Liver (tissue), 9 donors: ENCODE results near the gene PRDM2. TPM values are rescaled to one million over a fixed set of nuclear protein-coding genes. Genes with fewer than 3 reads are reported as not detected.

Experiments
- DNase-seq: peaks from one replicate; pipeline ENCODE4 v3.0.0-alpha.2; 2017; ENCODE audit warnings: low spot score
- H3K27ac ChIP-seq, 2 donors: one replicate each; pipeline ENCODE4 v1.7.0; 2013; ENCODE audit warnings: inconsistent platforms in 2 of 2, low read length in 2 of 2, control low read depth in 1 of 2, low read depth in 1 of 2, mild to moderate bottlenecking in 1 of 2
- H3K27me3 ChIP-seq, 4 donors: one replicate each; pipeline versions ENCODE4 v1.6.1 to v1.7.0; 2013; ENCODE audit warnings: low read length in 3 of 4, inconsistent platforms in 1 of 4, mild to moderate bottlenecking in 1 of 4, moderate library complexity in 1 of 4; ENCODE audit not compliant: control insufficient read depth in 4 of 4, insufficient read depth in 4 of 4
- H3K36me3 ChIP-seq, 4 donors: one replicate each; pipeline versions ENCODE4 v1.6.1 to v1.7.0; 2013; ENCODE audit warnings: low read length in 3 of 4, mild to moderate bottlenecking in 3 of 4, low read depth in 1 of 4, moderate library complexity in 1 of 4; ENCODE audit not compliant: control insufficient read depth in 4 of 4, insufficient read depth in 3 of 4
- H3K4me1 ChIP-seq, 4 donors: one replicate each; pipeline versions ENCODE4 v1.6.1 to v1.7.0; 2013; ENCODE audit warnings: low read length in 3 of 4, mild to moderate bottlenecking in 3 of 4, moderate library complexity in 1 of 4; ENCODE audit not compliant: control insufficient read depth in 4 of 4, insufficient read depth in 4 of 4
- H3K4me3 ChIP-seq, 3 donors: one replicate each; pipeline versions ENCODE4 v1.6.1 to v1.7.0; 2013; ENCODE audit warnings: low read length in 3 of 3, control low read depth in 1 of 3, low read depth in 1 of 3, mild to moderate bottlenecking in 1 of 3
- H3K9ac ChIP-seq, 2 donors: one replicate each; pipeline ENCODE4 v1.7.0; 2013; ENCODE audit warnings: low read length in 2 of 2, mild to moderate bottlenecking in 2 of 2, moderate library complexity in 2 of 2, control low read depth in 1 of 2, low read depth in 1 of 2
- H3K9me3 ChIP-seq, 4 donors: one replicate each; pipeline versions ENCODE4 v1.6.1 to v1.7.0; 2013; ENCODE audit warnings: low read length in 3 of 4; ENCODE audit not compliant: control insufficient read depth in 4 of 4
- ATF3 ChIP-seq: IDR thresholded peaks from 2 replicates; pipeline ENCODE4 v1.6.1; 2016; ENCODE audit warnings: antibody characterized with exemption
- EGR1 ChIP-seq, 2 donors: IDR thresholded peaks; 2 replicates each; pipeline ENCODE4 v1.6.1; 2016 to 2018; ENCODE audit warnings: antibody characterized with exemption in 2 of 2, low read depth in 2 of 2
- FOXA1 ChIP-seq: IDR thresholded peaks from 2 replicates; pipeline ENCODE4 v1.6.1; 2016; ENCODE audit warnings: antibody characterized with exemption
- FOXA2 ChIP-seq: IDR thresholded peaks from 2 replicates; pipeline ENCODE4 v1.6.1; 2016; ENCODE audit warnings: antibody characterized with exemption
- HNF4A ChIP-seq, 2 donors: conservative IDR thresholded peaks; 2 replicates each; pipeline ENCODE4 v1.6.1; 2016; ENCODE audit warnings: antibody characterized with exemption in 2 of 2, mild to moderate bottlenecking in 2 of 2
- HNF4G ChIP-seq: IDR thresholded peaks from 2 replicates; pipeline ENCODE4 v1.6.1; 2016; ENCODE audit warnings: antibody characterized with exemption
- JUND ChIP-seq, 2 donors: IDR thresholded peaks; 2 replicates each; pipeline ENCODE4 v1.6.1; 2016; ENCODE audit warnings: antibody characterized with exemption in 2 of 2
- MAX ChIP-seq: IDR thresholded peaks from 2 replicates; pipeline ENCODE4 v1.6.1; 2016; ENCODE audit warnings: antibody characterized with exemption
- NR2F2 ChIP-seq: IDR thresholded peaks from 2 replicates; pipeline ENCODE4 v1.6.1; 2016; ENCODE audit warnings: antibody characterized with exemption
- RAD21 ChIP-seq, 2 donors: IDR thresholded peaks; 2 replicates each; pipeline ENCODE4 v1.6.1; 2016; ENCODE audit warnings: antibody characterized with exemption in 2 of 2, mild to moderate bottlenecking in 2 of 2
- RXRA ChIP-seq, 2 donors: IDR thresholded peaks; 2 replicates each; pipeline ENCODE4 v1.6.1; 2017 to 2018; ENCODE audit warnings: antibody characterized with exemption in 2 of 2, mild to moderate bottlenecking in 1 of 2
- SP1 ChIP-seq: IDR thresholded peaks from 2 replicates; pipeline ENCODE4 v1.6.1; 2018; ENCODE audit warnings: antibody characterized with exemption, mild to moderate bottlenecking
- TAF1 ChIP-seq: conservative IDR thresholded peaks from 2 replicates; pipeline ENCODE4 v1.6.1; 2016; ENCODE audit warnings: antibody characterized with exemption, mild to moderate bottlenecking
- YY1 ChIP-seq: IDR thresholded peaks from 2 replicates; pipeline ENCODE4 v1.6.1; 2016; ENCODE audit warnings: antibody characterized with exemption, mild to moderate bottlenecking
- WGBS: extraction: QIAGEN DNeasy Blood & Tissue Kit; methylation state at CpG from one replicate; pipeline ENCODE4 v1.1.7; 2013; 5-methylcytosine and 5-hydroxymethylcytosine counted together
- polyA plus RNA-seq, 2 donors: library from polyadenylated mRNA; stranded (reverse) in 1 of 2; unstranded in 1 of 2; fragments of 200-250 nt in 1 of 2; fragments of >200 nt in 1 of 2; fragmentation: Nextera tagmentation in 1 of 2; extraction: Ambion mirVana in 1 of 2; gene quantifications; one replicate each; pipeline versions ENCODE4 v1.2.1 to v1.2.3, GENCODE V29; 2013 to 2015
- total RNA-seq, 2 donors: library from RNA; depleted of rRNA; stranded (reverse); fragments of >200 nt; gene quantifications; one replicate each; pipeline ENCODE4 v1.2.3, GENCODE V29; 2014
- TF ChIP-seq, protein P1 (sequence below): IDR thresholded peaks from 2 replicates; pipeline ENCODE4 v1.6.1; 2016; ENCODE audit warnings: antibody characterized with exemption
- TF ChIP-seq, protein P2 (sequence below): fragments of 150-350 bp; IDR thresholded peaks from 2 replicates; pipeline ENCODE4 v1.5.1; 2017; ENCODE audit warnings: improper control_type of control experiment, low read depth, low read length; ENCODE audit not compliant: missing input control
- TF ChIP-seq, protein P3 (sequence below): IDR thresholded peaks from 2 replicates; pipeline ENCODE4 v1.6.1; 2016; ENCODE audit warnings: antibody characterized with exemption, mild to moderate bottlenecking
- donor health status: healthy.
- donor health status: healthy.
- donor health status: healthy.
- donor health status: healthy.
- donor health status: healthy.

Gene PRDM2
- total and polyA plus RNA-seq, 4 donors = 4.5 to 13.9 (median 7.9) TPM

DNA sequence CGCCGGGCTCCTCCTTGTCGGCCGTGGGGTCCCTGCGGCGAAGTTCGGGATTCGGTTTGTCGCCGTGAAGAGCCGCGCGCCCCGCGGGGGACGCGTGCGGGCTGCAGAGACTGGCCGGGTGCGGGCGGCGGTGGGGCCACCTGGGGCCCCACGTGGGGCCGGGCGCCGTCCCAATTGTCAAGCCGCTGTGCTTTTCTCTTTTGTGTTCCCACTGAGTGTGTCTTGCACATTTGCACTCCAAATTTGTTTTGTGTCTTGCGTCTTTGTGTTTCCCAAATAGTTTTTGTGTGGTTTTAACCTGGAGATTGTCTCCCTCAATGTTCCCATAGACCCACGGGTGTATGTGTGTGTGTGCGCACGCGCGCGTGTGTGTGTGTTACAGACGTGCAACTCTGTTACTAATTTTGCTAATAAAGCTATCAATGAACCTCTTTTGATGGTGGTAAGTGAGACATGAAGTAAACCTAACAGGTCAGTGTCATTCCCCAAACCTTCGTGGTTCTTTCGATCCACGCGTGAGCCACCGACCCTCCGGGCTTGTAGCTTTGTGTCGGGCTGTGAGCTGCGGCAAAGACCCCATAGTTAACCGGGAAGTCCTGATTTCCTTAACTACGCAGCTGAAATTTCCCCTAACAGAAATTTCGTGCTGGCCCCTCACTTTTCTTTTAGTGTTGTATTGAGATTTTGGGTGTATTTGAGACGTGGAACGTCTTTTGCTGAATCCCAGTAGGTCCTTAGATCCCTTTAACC lies 708 bp downstream of the PRDM2 start:
- Histone ChIP-seq H3K4me1 (no peaks in the 10 kb centered on the region), H3K9ac (peak overlapping the region in 1 of 2 donors; percentile 37), H3K4me3 (peak overlapping the region; percentile 23 to 79 (median 46)), H3K36me3 (no peaks in the 10 kb centered on the region), H3K27ac (peak overlapping the region in 1 of 2 donors; percentile 13), H3K9me3 (peaks cover 0 to 6% (median 4%) of the 10 kb centered on the region in 4 donors), H3K27me3 (peaks cover 0 to 6% (median 2%) of the 10 kb centered on the region in 4 donors)
- 24% methylated on average over 48 of the region's 48 CpGs for WGBS
- TF ChIP-seq FOXA2 (no peak), RAD21 (IDR thresholded peaks at IDR 0.05) (no peak), ATF3 (no peak), TAF1 (no peak), EGR1 (IDR thresholded peaks at IDR 0.05; ENCODE audit: low read depth in 2 of 2) (no peak), MAX (no peak), HNF4A (conservative IDR thresholded peaks at IDR 0.05) (no peak), NR2F2 (no peak), FOXA1 (no peak), SP1 (no peak), RXRA (IDR thresholded peaks at IDR 0.05) (no peak), JUND (IDR thresholded peaks at IDR 0.05) (no peak), YY1 (no peak), HNF4G (no peak)
- TF ChIP-seq, protein P1, sequence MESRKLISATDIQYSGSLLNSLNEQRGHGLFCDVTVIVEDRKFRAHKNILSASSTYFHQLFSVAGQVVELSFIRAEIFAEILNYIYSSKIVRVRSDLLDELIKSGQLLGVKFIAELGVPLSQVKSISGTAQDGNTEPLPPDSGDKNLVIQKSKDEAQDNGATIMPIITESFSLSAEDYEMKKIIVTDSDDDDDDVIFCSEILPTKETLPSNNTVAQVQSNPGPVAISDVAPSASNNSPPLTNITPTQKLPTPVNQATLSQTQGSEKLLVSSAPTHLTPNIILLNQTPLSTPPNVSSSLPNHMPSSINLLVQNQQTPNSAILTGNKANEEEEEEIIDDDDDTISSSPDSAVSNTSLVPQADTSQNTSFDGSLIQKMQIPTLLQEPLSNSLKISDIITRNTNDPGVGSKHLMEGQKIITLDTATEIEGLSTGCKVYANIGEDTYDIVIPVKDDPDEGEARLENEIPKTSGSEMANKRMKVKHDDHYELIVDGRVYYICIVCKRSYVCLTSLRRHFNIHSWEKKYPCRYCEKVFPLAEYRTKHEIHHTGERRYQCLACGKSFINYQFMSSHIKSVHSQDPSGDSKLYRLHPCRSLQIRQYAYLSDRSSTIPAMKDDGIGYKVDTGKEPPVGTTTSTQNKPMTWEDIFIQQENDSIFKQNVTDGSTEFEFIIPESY = no peak
- TF ChIP-seq, protein P2, sequence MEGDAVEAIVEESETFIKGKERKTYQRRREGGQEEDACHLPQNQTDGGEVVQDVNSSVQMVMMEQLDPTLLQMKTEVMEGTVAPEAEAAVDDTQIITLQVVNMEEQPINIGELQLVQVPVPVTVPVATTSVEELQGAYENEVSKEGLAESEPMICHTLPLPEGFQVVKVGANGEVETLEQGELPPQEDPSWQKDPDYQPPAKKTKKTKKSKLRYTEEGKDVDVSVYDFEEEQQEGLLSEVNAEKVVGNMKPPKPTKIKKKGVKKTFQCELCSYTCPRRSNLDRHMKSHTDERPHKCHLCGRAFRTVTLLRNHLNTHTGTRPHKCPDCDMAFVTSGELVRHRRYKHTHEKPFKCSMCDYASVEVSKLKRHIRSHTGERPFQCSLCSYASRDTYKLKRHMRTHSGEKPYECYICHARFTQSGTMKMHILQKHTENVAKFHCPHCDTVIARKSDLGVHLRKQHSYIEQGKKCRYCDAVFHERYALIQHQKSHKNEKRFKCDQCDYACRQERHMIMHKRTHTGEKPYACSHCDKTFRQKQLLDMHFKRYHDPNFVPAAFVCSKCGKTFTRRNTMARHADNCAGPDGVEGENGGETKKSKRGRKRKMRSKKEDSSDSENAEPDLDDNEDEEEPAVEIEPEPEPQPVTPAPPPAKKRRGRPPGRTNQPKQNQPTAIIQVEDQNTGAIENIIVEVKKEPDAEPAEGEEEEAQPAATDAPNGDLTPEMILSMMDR = no peak
- TF ChIP-seq, protein P3, sequence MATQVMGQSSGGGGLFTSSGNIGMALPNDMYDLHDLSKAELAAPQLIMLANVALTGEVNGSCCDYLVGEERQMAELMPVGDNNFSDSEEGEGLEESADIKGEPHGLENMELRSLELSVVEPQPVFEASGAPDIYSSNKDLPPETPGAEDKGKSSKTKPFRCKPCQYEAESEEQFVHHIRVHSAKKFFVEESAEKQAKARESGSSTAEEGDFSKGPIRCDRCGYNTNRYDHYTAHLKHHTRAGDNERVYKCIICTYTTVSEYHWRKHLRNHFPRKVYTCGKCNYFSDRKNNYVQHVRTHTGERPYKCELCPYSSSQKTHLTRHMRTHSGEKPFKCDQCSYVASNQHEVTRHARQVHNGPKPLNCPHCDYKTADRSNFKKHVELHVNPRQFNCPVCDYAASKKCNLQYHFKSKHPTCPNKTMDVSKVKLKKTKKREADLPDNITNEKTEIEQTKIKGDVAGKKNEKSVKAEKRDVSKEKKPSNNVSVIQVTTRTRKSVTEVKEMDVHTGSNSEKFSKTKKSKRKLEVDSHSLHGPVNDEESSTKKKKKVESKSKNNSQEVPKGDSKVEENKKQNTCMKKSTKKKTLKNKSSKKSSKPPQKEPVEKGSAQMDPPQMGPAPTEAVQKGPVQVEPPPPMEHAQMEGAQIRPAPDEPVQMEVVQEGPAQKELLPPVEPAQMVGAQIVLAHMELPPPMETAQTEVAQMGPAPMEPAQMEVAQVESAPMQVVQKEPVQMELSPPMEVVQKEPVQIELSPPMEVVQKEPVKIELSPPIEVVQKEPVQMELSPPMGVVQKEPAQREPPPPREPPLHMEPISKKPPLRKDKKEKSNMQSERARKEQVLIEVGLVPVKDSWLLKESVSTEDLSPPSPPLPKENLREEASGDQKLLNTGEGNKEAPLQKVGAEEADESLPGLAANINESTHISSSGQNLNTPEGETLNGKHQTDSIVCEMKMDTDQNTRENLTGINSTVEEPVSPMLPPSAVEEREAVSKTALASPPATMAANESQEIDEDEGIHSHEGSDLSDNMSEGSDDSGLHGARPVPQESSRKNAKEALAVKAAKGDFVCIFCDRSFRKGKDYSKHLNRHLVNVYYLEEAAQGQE = no peak
- peak; percentile 43 for DNase-seq
